Endometrium (tissue), 2 donors: Measurements from ENCODE around the gene STXBP5L.
"Not testable (repeated sequence)": the region's sequence is repeated elsewhere in the genome, so short reads cannot be mapped to it uniquely, and the experiment has no call there.

Experiments used
- FAIRE-seq: peaks from 2 replicates; lab custom pipeline; 2012; peaks lifted over from hg19 to GRCh38; lab: Jason Lieb, UNC
- donor health status: control.
- donor health status: control.

STXBP5L gene

DNA sequence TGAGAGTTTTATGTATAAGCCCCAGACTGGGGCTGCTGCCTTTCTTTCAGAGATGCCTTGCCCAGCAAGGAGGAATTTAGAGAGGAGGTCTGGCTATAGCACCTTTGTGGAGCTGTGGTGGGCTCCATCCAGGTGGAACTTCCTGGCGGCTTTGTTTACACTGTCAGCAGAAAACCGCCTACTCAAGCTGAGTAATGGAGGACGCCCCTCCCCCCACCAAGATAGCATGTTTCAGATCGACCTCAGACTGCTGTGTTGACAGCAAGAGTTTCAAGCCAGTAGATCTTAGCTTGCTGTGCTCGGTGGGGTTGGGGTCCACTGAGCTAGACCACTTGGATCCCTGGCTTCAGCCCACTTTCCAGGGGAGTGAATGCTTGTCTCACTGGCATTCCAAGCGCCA is 155.6 kb downstream of the STXBP5L start:
- no peak for FAIRE-seq

DNA sequence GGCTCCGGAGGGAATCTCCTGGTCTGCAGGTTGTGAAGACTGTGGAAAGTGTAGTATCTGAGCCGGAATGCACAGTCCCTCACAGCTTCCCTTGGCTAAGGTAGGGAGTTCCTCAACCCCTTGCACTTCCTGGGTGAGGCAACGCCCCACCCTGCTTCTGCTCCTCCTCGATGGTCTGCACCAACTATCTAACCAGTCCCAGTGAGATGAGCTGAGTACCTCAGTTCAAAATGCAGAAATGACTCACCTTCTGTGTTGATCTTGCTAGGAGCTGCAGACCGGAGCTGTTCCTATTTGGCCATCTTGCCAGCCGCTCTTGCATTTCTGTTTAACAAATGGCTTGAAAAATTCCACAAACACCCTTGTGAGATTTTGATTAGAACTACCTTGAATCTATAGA is 156.1 kb downstream of the STXBP5L start:
- FAIRE-seq = no peak

DNA sequence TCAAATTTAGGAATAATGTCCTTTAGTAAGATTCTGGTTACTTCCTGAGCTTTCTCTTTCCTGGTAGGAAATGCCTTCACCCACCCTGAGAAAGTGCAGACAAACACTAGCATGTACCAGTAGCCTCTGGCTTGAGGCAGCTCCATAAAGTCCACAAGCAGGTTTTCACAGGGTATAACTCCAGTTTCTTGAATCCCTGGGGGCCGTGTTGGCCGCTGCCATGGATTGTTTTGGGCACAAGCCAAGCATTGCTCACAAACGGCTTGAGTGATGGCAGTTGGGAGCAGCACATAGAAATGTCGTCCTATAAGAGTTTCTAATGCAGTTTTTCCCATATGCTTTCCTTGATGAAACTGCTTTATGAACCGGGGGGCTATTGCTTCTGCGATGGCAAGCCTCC is 164.1 kb downstream of the STXBP5L start:
- no peak for FAIRE-seq

GRCh38 chr3:121073011-121073410 is 165.0 kb downstream of the STXBP5L start:
- no peak for FAIRE-seq

DNA sequence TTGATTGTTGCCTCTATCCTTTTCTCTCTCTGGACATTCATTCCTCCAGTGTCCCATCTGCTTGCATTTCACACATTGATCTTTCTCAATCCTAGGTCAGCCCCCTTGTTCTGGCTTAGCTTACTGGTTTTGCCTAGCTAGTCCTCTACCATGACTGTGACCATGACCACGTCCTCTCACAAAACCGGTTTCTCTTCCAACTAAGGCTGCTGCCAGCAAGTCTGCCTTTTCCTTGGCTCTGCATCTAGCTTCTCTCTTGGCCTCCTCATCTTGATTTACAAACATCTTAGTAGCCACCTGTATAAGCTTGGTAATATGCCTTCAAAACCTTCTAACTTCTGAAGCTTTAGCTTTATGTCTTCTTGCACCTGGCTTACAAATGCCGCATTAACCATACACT is 167.2 kb downstream of the STXBP5L start:
- no peak for FAIRE-seq

- FAIRE-seq = not testable (repeated sequence)
These were observed 170.5 kb downstream of the STXBP5L start for GRCh38 chr3:121078378-121079101.

DNA sequence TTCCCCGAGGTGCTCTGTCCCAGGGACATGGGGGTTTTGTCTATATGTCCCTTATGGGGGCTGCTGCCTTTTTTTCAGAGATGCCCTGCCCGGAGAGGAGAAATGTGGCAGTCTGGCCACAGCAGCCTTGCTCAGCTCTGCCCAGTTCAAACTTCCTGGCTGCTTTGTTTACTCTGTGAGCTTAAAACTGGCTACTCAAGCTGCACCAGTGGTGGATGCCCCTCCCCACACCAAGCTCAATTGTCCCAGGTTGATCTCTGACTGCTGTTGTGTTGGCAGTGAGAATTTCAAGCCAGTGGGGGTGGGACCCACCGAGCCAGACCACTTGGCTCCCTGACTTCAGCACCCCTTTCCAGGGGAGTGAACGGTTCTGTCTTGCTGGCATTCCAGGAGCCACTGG is 188.9 kb downstream of the STXBP5L start:
- FAIRE-seq = no peak

GRCh38 chr3:121111086-121111485 is 203.1 kb downstream of the STXBP5L start:
- not testable (repeated sequence) for FAIRE-seq

GRCh38 chr3:121111914-121112612 is 204.1 kb downstream of the STXBP5L start:
- no peak for FAIRE-seq

DNA sequence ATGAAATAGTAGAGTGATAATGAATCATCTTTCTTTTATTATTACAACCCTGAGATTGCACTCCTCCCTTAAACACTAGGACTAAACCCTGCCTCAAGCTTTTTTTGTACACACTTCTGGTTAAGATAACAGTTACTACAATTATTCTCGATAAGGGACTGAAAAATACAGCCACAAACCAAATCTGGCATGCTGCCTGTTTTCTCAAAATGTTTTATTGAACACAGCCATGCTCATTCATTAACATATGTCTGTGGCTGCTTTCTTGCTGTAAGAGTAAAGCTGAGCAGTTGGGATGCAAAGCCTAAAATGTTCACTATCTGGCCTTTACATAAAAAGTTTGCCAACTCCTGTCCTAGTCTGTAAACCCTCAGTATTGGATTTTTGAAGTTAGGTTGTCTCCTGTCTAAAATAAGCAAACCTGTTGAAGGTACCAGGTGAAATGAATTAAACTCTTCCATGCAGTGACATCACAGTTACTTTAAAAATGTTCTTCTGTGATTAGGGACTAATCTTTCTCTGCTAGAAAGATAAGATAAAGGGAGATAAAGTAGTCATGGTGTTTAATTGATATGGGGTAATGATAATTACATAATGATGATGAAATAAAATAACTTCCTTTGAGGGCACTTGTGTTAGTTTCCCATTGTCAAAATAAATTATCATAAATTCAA is 218.2 kb downstream of the STXBP5L start:
- FAIRE-seq = no peak

GRCh38 chr3:121126707-121127035 is 218.7 kb downstream of the STXBP5L start:
- no peak for FAIRE-seq

DNA sequence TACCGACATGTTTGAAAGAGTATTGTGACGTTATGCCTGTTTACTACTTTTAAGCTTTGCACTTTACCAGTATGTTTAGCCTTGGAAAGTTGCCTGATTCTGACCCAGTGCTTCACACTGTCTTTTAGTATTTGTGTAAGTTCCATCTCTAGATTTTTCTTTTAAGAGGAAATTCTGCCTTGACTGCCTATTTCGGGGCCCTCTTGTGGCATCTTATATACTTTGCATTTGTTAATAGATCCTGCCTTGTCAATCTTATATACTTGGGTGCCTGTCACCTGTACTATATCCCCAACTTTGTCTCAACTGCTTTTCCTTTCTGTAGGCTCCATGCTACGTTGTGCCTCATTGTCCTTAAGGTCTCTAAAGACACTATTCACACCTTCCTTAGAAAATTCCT is 244.6 kb downstream of the STXBP5L start:
- no peak for FAIRE-seq

GRCh38 chr3:121153851-121154250 is 245.8 kb downstream of the STXBP5L start:
- no peak for FAIRE-seq

DNA sequence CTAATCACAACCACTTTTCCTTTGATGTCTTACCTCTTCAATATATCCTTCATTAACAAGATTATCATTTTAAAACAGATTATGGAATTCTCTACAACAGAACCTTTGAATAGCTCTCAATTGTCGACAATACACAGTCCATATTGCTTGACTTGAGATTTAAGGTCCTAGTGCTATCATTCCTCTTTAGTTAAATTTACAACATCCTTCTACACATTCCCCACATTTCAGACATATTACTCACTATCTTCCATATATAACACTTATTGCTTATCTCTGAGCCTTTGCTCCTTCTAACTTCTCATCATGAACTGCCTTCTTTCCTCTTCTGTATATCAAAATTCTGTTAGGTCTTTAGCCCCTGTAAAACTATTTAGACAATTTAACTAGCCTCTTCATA is 247.0 kb downstream of the STXBP5L start:
- no peak for FAIRE-seq

- no peak for FAIRE-seq
These were observed 257.4 kb downstream of the STXBP5L start for GRCh38 chr3:121165397-121165837.

- no peak for FAIRE-seq
These were observed 259.6 kb downstream of the STXBP5L start for GRCh38 chr3:121167374-121168139.

- FAIRE-seq = no peak
These were observed 267.1 kb downstream of the STXBP5L start for GRCh38 chr3:121175083-121175482.

DNA sequence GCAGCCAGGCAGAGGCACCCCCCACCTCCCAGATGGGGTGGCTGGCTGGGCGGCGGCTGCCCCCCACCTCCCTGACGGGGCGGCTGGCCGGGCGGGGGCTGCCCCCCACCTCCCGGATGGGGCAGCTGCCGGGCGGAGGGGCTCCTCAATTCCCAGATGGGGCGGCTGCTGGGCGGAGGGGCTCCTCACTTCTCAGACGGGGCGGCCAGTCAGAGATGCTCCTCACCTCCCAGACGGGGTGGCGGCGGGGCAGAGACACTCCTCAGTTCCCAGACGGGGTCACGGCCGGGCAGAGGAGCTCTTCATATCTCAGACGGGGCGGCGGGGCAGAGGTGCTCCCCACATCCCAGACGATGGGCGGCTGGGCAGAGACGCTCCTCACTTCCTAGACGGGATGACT is 282.6 kb downstream of the STXBP5L start:
- not testable (repeated sequence) for FAIRE-seq

DNA sequence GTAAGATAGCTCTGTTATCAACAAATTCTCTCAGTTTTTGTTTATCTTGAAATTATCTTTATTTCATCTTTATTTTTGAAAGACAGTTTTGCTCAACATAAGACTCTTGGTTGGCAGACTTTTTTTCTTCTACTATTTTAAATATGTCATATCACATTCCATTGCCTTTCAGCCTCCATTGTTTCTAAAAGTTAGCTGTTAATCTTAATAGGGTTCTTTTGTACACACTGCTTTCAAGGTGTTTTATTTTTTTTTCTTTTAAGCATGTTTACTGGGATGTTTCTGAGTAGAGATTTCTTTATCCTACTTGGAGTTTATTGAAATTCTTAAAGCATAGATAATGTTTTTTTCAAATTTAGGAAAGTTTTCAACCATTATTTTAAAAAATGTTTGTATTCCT is 294.6 kb downstream of the STXBP5L start:
- no peak for FAIRE-seq

DNA sequence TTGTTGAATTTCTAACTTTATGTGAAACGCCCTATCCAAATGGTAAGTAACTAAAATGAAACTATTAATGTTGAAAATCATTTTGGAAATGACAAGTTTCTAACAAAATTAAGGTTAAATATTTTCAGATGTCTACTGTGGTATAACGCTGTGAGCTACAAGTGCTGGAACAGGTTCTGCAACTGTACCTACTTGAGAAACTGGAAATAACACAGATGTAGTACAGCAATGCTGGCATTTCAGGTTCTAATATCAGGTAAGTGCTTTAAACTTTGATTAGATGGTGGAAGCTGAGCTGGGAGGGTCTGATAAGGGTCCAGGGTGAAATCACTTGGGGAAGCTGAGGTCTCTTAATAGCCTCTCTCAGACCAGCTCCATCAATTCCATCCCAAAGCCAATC is 315.1 kb downstream of the STXBP5L start:
- no peak for FAIRE-seq

DNA sequence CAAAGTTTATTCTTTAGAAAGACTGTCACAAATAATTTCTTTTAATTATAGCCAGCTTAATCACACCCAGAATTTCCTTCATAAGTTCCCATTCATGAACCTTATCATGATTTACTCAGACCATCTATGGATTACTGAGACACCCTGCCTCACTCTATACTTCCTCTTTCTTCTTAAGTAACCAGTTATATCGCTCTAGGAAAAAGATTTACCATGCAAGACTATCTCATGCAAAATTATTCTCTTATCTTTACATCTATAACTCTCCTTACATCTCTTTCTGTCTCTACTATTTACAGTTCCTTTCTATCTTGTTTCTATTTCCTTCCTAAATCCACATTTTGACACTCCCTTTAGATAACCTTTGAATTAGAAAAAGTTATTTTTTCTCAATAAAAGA is 321.0 kb downstream of the STXBP5L start:
- FAIRE-seq = no peak

DNA sequence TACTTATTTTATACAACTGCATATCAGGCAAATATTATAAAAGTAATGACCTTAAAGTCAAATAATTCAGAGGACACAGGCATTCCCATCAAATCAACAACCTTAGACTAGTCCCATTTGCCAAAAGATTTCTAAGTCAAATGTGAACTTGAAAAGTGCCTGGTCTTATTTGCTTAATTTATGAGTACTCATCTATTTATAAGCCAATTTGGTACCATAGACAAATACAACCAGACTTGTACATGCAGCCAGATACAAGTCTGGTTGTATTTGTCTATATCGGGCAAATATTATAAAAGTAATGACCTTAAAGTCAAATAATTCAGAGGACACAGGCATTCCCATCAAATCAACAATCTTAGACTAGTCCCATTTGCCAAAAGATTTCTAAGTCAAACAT is 322.2 kb downstream of the STXBP5L start:
- not testable (repeated sequence) for FAIRE-seq

GRCh38 chr3:121231872-121232271 is 323.9 kb downstream of the STXBP5L start:
- no peak for FAIRE-seq
